B cell (primary cell): ENCODE data around the gene C5orf15. TPM values are rescaled to one million over a fixed set of nuclear protein-coding genes. Genes with fewer than 3 reads are reported as not detected.
A peak's percentile ranks its signal among the peaks of the same experiment; 100 is the strongest.

ENCODE experiments used
- ATAC-seq: fragments of 200-7000 bp; cut with Tn5 transposase; one replicate; pipeline ENCODE4 v1.10.0; 2021; ENCODE audit warnings: low read depth, mild to moderate bottlenecking, moderate number of reproducible peaks, moderate library complexity
- CTCF ChIA-PET: fragments of 350-600 bp; sonication (Branson Sonifier 250); formaldehyde crosslinking; loops from one replicate; lab custom pipeline; 2021; ENCODE audit warnings: antibody characterized with exemption, inconsistent platforms; lab: Charles Lee
- POLR2A ChIA-PET: fragments of 350-600 bp; sonication (Branson Sonifier 250); formaldehyde crosslinking; loops from one replicate; lab custom pipeline; 2021; ENCODE audit warnings: antibody characterized with exemption; lab: Charles Lee
- DNase-seq: peaks from one replicate; pipeline ENCODE4 v3.0.0; 2013
- H2AFZ ChIP-seq: 2 replicates; pipeline ENCODE4 v1.6.1; 2012; ENCODE audit warnings: mild to moderate bottlenecking, low read depth, low read length; ENCODE audit not compliant: insufficient read depth, poor library complexity, severe bottlenecking
- H3K27ac ChIP-seq, 2 donors: 1 replicate in 1 of 2; 2 replicates in 1 of 2; pipeline ENCODE4 v1.5.1; 2012 to 2013; ENCODE audit warnings: low read length in 2 of 2, mild to moderate bottlenecking in 2 of 2, moderate library complexity in 1 of 2
- H3K27me3 ChIP-seq, 4 experiments: fragments of 200-600 bp in 1 of 4; sonication (generic) in 1 of 4; replicated peaks in 1 of 4; 1 replicate in 2 of 4; 2 replicates in 2 of 4; pipeline versions ENCODE4 v1.6.1 to v1.7.0; 2013 to 2016; ENCODE audit warnings: low read length in 3 of 4, mild to moderate bottlenecking in 2 of 4, mixed read lengths in 1 of 4, moderate library complexity in 1 of 4; ENCODE audit not compliant: insufficient read depth in 4 of 4, control insufficient read depth in 3 of 4; ENCODE audit errors: control extremely low read depth in 1 of 4
- H3K36me3 ChIP-seq, 2 experiments: replicated peaks in 1 of 2; 1 replicate in 1 of 2; 2 replicates in 1 of 2; pipeline versions ENCODE4 v1.6.1 to v1.7.1; 2013; ENCODE audit warnings: low read length in 1 of 2; ENCODE audit not compliant: insufficient read depth in 2 of 2, control insufficient read depth in 1 of 2; ENCODE audit errors: control extremely low read depth in 1 of 2, extremely low read depth in 1 of 2
- H3K4me1 ChIP-seq, 2 donors: fragments of 200-600 bp in 1 of 2; sonication (generic) in 1 of 2; 1 replicate in 1 of 2; 2 replicates in 1 of 2; pipeline versions ENCODE4 v1.5.1 to v1.6.1; 2013 to 2017; ENCODE audit warnings: low read length in 2 of 2; ENCODE audit not compliant: control insufficient read depth in 2 of 2, insufficient read depth in 2 of 2
- H3K4me2 ChIP-seq: replicated peaks from 2 replicates; pipeline ENCODE3; 2012; ENCODE audit warnings: mild to moderate bottlenecking, low read depth, low read length; ENCODE audit not compliant: poor library complexity, severe bottlenecking
- H3K4me3 ChIP-seq, 5 experiments: fragments of 200-600 bp in 1 of 5; sonication (generic) in 1 of 5; 1 replicate in 3 of 5; 2 replicates in 2 of 5; pipeline versions ENCODE4 v1.5.1 to v1.7.0; 2011 to 2016; ENCODE audit warnings: low read length in 4 of 5, mild to moderate bottlenecking in 4 of 5, low read depth in 2 of 5, control low read depth in 1 of 5, moderate library complexity in 1 of 5; ENCODE audit not compliant: insufficient read depth in 1 of 5; ENCODE audit errors: control extremely low read depth in 1 of 5, extremely low read depth in 1 of 5
- H3K79me2 ChIP-seq: fragments of 200-600 bp; sonication (generic); one replicate; pipeline ENCODE4 v1.6.0; 2016; ENCODE audit warnings: low read length; ENCODE audit not compliant: control insufficient read depth, insufficient read depth
- H3K9ac ChIP-seq: fragments of 200-600 bp; sonication (generic); 2 replicates; pipeline ENCODE4 v1.6.1; 2017; ENCODE audit warnings: mild to moderate bottlenecking, low read length, moderate library complexity
- H3K9me3 ChIP-seq, 3 donors: one replicate each; pipeline versions ENCODE4 v1.6.1 to v1.7.1; 2013; ENCODE audit warnings: low read length in 2 of 3; ENCODE audit not compliant: control insufficient read depth in 2 of 3, insufficient read depth in 1 of 3; ENCODE audit errors: control extremely low read depth in 1 of 3
- H4K20me1 ChIP-seq: 2 replicates; pipeline ENCODE4 v1.6.0; 2012; ENCODE audit warnings: mild to moderate bottlenecking, low read length; ENCODE audit not compliant: insufficient read depth, control insufficient read depth, poor library complexity, severe bottlenecking
- H3K27ac Mint-ChIP-seq: one replicate; pipeline ENCODE4 v1.8.0; 2021; ENCODE audit warnings: mixed read lengths
- H3K27me3 Mint-ChIP-seq: one replicate; pipeline ENCODE4 v1.8.0; 2021; ENCODE audit warnings: mixed read lengths
- H3K4me1 Mint-ChIP-seq: one replicate; pipeline ENCODE4 v1.8.0; 2021; ENCODE audit warnings: mixed read lengths
- H3K4me3 Mint-ChIP-seq: one replicate; pipeline ENCODE4 v1.8.0; 2021; ENCODE audit warnings: mixed read lengths
- H3K9me3 Mint-ChIP-seq: one replicate; pipeline ENCODE4 v1.8.0; 2022; ENCODE audit warnings: mixed read lengths; ENCODE audit not compliant: insufficient read depth
- EZH2 ChIP-seq: IDR thresholded peaks from 2 replicates; pipeline ENCODE4 v1.6.1; 2012; ENCODE audit warnings: borderline replicate concordance, low read depth, mild to moderate bottlenecking, moderate library complexity, low read length; ENCODE audit not compliant: insufficient read depth, poor library complexity, severe bottlenecking
- WGBS: methylation state at CpG from one replicate; pipeline ENCODE4 v1.1.5; 2013; ENCODE audit warnings: missing lambda C conversion rate; ENCODE audit not compliant: insufficient coverage; 5-methylcytosine and 5-hydroxymethylcytosine counted together
- intact Hi-C: fragments of 100-400 bp; cut with micrococcal nuclease; formaldehyde crosslinking; loops from one replicate; pipeline ENCODE4 v1.10.0; 2022
- polyA plus RNA-seq: library from polyadenylated mRNA; depleted of rRNA; stranded (reverse); fragments of >200 nt; gene quantifications from 2 replicates; pipeline ENCODE4 v1.2.3, GENCODE V29; 2012
- total RNA-seq, 2 donors: library from RNA; stranded (reverse); fragments of 120-200 nt in 1 of 2; gene quantifications; 1 replicate in 1 of 2; 2 replicates in 1 of 2; pipeline versions ENCODE4 v1.2.3 to v1.2.4, GENCODE V29; 2013 to 2022
- TF ChIP-seq, protein P1 (sequence below): fragments of 200-600 bp; IDR thresholded peaks from one replicate; pipeline ENCODE4 v1.8.0; 2022; ENCODE audit warnings: antibody characterized with exemption, mild to moderate bottlenecking

Gene C5orf15
- total and polyA plus RNA-seq, 2 donors (not counting 1 experiment from before 2014, with no cell fraction given): 22.7 to 28.2 TPM

DNA sequence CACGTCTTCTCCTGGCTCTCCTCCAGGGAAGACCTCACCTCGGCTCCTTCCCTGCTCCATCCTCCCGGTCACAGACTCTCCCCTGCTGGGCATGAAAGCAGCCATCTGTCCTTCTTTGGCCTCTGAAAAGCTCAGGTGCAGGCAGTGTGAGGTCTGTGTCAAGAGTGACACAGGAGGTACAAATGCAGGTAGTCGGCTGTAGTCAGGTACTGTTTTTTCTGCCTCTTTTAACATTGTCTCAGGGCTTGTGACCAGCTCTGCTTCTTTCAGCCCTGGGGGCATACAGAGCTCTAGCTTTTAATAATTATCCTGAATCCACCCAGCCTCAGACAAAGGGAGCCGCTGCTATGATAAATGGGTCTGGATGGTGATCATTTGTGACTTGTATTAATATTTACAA lies 46.4 kb downstream of the C5orf15 start:
- WGBS: 97% methylated on average over 3 of the region's 5 CpGs

GRCh38 chr5:133921069-133921468 lies 47.4 kb downstream of the C5orf15 start:
- ATAC-seq (no peak), DNase-seq (no peak)
- no peak overlapping the region for H2AFZ ChIP-seq
- H3K9ac ChIP-seq: no peak overlapping the region
- no peaks in the 10 kb centered on the region for H3K9me3 Mint-ChIP-seq
- H3K4me1 ChIP-seq: peaks cover 40 to 42% of the 10 kb centered on the region in 2 donors
- H3K27ac ChIP-seq: no peak overlapping the region
- no peaks in the 10 kb centered on the region for H3K27me3 Mint-ChIP-seq
- H3K27me3 ChIP-seq: no peaks in the 10 kb centered on the region
- no peak overlapping the region for H3K27ac Mint-ChIP-seq
- ChIA-PET POLR2A (no interaction called here), CTCF (no interaction called here)
- intact Hi-C loops: no loop called here
- no peaks in the 10 kb centered on the region for H3K79me2 ChIP-seq
- peaks cover 0 to 5% (median 0%) of the 10 kb centered on the region in 3 donors for H3K9me3 ChIP-seq
- WGBS: 95% methylated on average over 7 of the region's 7 CpGs
- H3K4me3 ChIP-seq: no peak overlapping the region
- no peaks in the 10 kb centered on the region for H3K36me3 ChIP-seq
- peaks cover 65% of the 10 kb centered on the region for H3K4me1 Mint-ChIP-seq
- no peak overlapping the region for H3K4me3 Mint-ChIP-seq
- TF ChIP-seq EZH2: no peak
- TF ChIP-seq, protein P1, sequence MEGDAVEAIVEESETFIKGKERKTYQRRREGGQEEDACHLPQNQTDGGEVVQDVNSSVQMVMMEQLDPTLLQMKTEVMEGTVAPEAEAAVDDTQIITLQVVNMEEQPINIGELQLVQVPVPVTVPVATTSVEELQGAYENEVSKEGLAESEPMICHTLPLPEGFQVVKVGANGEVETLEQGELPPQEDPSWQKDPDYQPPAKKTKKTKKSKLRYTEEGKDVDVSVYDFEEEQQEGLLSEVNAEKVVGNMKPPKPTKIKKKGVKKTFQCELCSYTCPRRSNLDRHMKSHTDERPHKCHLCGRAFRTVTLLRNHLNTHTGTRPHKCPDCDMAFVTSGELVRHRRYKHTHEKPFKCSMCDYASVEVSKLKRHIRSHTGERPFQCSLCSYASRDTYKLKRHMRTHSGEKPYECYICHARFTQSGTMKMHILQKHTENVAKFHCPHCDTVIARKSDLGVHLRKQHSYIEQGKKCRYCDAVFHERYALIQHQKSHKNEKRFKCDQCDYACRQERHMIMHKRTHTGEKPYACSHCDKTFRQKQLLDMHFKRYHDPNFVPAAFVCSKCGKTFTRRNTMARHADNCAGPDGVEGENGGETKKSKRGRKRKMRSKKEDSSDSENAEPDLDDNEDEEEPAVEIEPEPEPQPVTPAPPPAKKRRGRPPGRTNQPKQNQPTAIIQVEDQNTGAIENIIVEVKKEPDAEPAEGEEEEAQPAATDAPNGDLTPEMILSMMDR: no peak
- no peak overlapping the region for H3K4me2 ChIP-seq
- H4K20me1 ChIP-seq: no peaks in the 10 kb centered on the region

More for the DNA sequence above, 46.4 kb downstream of the C5orf15 start:
- Mint-ChIP-seq H3K9me3 (no peaks in the 10 kb centered on the region), H3K4me3 (no peak overlapping the region), H3K4me1 (peaks cover 60% of the 10 kb centered on the region), H3K27me3 (no peaks in the 10 kb centered on the region), H3K27ac (peak overlapping the region; percentile 56)
- Histone ChIP-seq H2AFZ (no peak overlapping the region), H3K27ac (no peak overlapping the region), H3K4me3 (no peak overlapping the region), H3K4me2 (no peak overlapping the region), H3K9ac (no peak overlapping the region), H3K9me3 (peaks cover 0 to 10% (median 0%) of the 10 kb centered on the region in 3 donors), H3K4me1 (peaks cover 38 to 39% of the 10 kb centered on the region in 2 donors), H3K36me3 (no peaks in the 10 kb centered on the region), H3K27me3 (no peaks in the 10 kb centered on the region), H3K79me2 (no peaks in the 10 kb centered on the region), H4K20me1 (no peaks in the 10 kb centered on the region)
- CTCF ChIA-PET: no interaction called here
- TF ChIP-seq, protein P1: no peak
- TF ChIP-seq EZH2: no peak
- ATAC-seq (no peak), DNase-seq (no peak)
- intact Hi-C loops: no loop called here
- POLR2A ChIA-PET: no interaction called here
